ENCODE measurements around the gene HSPA4.
"Not testable (repeated sequence)": the region's sequence is repeated elsewhere in the genome, so short reads cannot be mapped to it uniquely, and the experiment has no call there.

Gene HSPA4

DNA sequence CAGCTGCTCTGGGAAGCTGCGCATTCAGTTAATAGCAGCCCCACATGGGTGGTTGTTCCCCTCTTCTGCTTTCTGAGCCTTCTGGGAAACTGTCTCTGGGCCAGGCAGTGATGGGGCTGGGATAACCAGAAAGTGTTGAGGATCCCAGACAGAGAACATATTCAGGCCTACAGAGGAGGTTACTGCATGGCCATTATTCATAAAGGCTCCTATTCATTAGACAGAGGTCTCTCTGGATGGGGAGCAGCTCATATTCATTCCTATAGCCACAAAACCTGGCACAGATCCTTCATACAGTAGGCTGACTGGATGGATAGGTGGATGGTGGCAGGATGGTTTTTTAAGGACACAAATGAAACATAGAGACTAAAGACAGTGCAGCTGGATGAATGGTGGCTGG, 76.3 kb downstream of the HSPA4 start:
- no peak for FAIRE-seq

DNA sequence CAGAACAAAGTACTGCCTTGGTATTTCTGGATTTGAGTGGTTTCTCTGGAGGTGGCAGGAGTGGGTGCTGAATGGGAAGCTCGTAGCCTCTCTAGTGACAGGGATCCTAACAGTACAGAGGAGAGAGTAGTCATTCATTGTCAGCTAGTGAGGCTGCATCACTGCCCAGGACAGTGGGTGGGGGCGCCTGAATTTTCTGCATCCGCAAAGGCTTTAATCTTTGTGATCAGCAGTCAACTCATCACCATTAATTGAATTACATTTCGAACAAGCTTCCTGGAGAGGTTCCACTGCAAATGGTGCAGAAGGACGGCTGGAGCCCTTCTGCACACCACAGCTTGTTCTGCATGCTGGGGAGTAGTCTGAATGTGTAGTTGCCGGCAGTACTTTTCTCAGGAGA, 77.5 kb downstream of the HSPA4 start:
- no peak for FAIRE-seq

- FAIRE-seq: no peak
These were observed 78.1 kb downstream of the HSPA4 start for GRCh38 chr5:133129950-133130349.

- FAIRE-seq: no peak
These were observed 78.7 kb downstream of the HSPA4 start for GRCh38 chr5:133130387-133131118.

DNA sequence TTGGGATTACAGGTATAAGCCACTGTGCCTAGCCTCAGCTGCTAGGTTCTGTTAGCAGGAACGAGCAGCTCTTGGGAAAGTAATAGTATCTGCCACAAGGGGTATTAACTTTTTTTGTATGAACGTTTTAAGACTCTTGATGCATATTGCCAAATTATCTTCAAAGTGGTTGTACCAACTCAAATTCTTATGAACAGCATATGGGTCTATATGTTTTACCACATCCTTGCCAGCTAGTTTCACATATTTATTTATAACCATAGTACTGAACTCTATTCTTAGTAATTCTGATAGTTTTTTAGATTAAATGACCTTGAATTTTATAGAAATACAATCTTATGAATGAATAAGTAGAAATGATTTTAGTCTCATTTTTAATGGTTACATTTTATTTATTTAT, 80.9 kb downstream of the HSPA4 start:
- no peak for FAIRE-seq

DNA sequence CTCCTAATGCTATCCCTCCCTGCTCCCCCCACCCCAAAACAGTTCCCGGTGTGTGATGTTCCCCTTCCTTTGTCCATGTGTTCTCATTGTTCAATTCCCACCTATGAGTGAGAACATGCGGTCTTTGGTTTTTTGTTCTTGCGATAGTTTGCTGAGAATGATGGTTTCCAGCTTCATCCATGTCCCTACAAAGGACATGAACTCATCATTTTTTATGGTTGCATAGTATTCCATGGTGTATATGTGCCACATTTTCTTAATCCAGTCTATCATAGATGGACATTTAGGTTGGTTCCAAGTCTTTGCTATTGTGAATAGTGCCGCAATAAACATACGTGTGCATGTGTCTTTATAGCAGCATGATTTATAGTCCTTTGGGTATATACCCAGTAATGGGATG, 81.4 kb downstream of the HSPA4 start:
- FAIRE-seq: not testable (repeated sequence)

- not testable (repeated sequence) for FAIRE-seq
These were observed 85.1 kb downstream of the HSPA4 start for GRCh38 chr5:133136890-133137289.

- FAIRE-seq: no peak
These were observed 88.5 kb downstream of the HSPA4 start for GRCh38 chr5:133140311-133140710.

- FAIRE-seq: no peak
These were observed 89.9 kb downstream of the HSPA4 start for GRCh38 chr5:133141746-133142145.

DNA sequence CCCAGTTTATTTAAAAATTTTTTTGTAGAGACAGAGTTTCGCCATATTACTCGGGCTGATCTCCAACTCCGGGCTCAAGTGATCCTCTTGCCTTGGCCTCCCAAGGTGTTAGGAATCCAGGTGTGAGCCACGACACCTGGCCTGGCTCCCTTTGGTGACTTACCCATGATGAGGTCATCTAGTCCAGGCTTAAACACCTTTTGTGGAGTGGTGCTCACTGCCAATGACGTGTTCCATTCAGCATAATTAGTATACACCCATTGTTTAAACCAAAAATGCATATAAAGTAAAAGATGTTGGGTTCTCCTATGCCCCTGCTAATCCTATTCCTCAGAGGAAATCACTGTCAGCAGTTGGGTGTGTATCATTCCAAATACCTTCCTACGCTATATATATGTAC, 91.0 kb downstream of the HSPA4 start:
- FAIRE-seq: no peak

GRCh38 chr5:133144245-133144981, 92.6 kb downstream of the HSPA4 start:
- no peak for FAIRE-seq

- no peak for FAIRE-seq
These were observed 93.8 kb downstream of the HSPA4 start for GRCh38 chr5:133145436-133146170.

- FAIRE-seq: no peak
These were observed 95.6 kb downstream of the HSPA4 start for GRCh38 chr5:133147411-133147810.

GRCh38 chr5:133147815-133148567, 96.2 kb downstream of the HSPA4 start:
- FAIRE-seq: no peak

- no peak for FAIRE-seq
These were observed 97.5 kb downstream of the HSPA4 start for GRCh38 chr5:133149345-133149744.

DNA sequence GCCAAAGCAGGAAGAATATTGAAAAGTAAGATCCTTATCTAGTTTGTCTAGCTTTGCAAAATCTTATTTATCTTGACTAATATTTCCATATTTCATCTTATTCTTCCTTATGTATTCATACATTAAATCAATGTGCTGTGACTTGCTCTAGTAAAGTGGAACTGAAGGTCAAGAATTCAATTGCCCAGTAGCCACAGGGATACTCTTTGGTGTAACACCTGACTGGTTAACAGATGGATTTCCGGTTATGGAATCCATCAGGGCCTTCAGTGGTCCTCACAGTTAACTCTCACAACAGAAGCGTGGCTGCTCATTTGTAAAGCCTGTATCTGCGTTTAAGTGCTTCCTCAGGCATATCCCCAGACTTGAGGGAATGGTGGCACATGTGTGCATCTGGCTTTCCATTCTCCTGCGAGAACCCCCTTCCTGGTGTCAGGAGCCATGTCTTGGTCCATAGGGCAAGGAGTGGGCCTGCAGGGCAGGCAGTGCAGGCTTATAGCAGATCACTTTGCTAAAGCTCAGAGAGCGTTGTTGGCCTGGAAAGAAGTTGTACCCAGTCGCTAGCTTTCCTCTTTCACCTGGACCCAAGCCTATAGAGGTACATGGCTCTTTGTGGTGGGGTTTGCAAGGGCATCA, 99.2 kb downstream of the HSPA4 start:
- FAIRE-seq: no peak

GRCh38 chr5:133154274-133155075, 102.7 kb downstream of the HSPA4 start:
- no peak for FAIRE-seq

DNA sequence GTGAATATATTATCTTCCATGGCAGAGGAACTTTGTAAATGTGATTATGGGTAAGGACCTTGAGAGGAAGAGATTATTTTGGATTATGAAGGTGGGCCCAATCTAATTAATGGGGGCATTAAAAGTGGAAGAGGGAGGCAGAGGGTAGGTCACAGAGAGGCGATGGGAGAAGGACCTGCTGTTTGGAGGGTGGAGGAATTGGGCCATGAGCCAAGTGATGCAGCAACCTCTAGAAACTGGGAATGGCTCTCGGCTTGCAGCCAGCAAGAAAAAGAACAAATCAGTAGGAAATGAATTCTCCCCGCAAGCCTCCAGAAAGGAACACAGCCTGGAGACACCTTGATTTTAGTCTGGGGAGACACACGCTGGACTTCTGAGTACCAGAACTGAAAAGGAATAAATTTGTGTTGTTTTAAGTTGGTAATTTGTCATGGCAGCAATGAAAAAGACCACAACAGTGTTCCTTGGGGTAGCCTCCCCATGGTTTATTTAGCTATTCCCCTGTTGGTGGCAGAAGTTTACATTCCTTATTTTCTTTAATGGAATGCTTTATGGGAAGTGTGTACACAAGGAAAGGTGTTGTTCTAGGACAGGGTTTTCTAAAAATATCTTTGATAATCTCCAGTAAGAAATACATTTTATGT, 103.6 kb downstream of the HSPA4 start:
- no peak for FAIRE-seq

All from G401.6 (cell line).